ENCODE measurements around the gene ZNF497.

ZNF497 gene

GRCh38 chr19:58364146-58364545 is 1.6 kb upstream of the ZNF497 start:
- peaks cover 21 to 24% of the 10 kb centered on the region in 2 experiments for H3K4me1 ChIP-seq (ENCODE audit: control insufficient read depth in 1 of 2, insufficient read depth in 1 of 2, low read depth in 1 of 2, low read length in 1 of 2)
- H3K36me3 ChIP-seq: no peaks in the 10 kb centered on the region
- no peaks in the 10 kb centered on the region for H3K27me3 ChIP-seq
- peak overlapping the region; percentile 56 for H3K27ac ChIP-seq
- TF ChIP-seq, protein P1, sequence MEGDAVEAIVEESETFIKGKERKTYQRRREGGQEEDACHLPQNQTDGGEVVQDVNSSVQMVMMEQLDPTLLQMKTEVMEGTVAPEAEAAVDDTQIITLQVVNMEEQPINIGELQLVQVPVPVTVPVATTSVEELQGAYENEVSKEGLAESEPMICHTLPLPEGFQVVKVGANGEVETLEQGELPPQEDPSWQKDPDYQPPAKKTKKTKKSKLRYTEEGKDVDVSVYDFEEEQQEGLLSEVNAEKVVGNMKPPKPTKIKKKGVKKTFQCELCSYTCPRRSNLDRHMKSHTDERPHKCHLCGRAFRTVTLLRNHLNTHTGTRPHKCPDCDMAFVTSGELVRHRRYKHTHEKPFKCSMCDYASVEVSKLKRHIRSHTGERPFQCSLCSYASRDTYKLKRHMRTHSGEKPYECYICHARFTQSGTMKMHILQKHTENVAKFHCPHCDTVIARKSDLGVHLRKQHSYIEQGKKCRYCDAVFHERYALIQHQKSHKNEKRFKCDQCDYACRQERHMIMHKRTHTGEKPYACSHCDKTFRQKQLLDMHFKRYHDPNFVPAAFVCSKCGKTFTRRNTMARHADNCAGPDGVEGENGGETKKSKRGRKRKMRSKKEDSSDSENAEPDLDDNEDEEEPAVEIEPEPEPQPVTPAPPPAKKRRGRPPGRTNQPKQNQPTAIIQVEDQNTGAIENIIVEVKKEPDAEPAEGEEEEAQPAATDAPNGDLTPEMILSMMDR (IDR thresholded peaks at IDR 0.05): no peak
- no peak overlapping the region for H3K4me3 ChIP-seq (ENCODE audit: low read depth in 1 of 2, low read length in 1 of 2)
- no peaks in the 10 kb centered on the region for H3K9me3 ChIP-seq

- Histone ChIP-seq H3K4me3 (ENCODE audit: low read depth in 1 of 2, low read length in 1 of 2) (peak overlapping the region; percentile 81 to 91), H3K27me3 (peaks cover 15% of the 10 kb centered on the region), H3K4me1 (ENCODE audit: control insufficient read depth in 1 of 2, insufficient read depth in 1 of 2, low read depth in 1 of 2, low read length in 1 of 2) (peaks cover 22 to 27% of the 10 kb centered on the region in 2 experiments), H3K9me3 (no peaks in the 10 kb centered on the region), H3K36me3 (no peaks in the 10 kb centered on the region), H3K27ac (peak overlapping the region; percentile 78)
- TF ChIP-seq, protein P1 (IDR thresholded peaks at IDR 0.05): no peak
Measured at GRCh38 chr19:58361900-58362271, 665 bp downstream of the ZNF497 start.

DNA sequence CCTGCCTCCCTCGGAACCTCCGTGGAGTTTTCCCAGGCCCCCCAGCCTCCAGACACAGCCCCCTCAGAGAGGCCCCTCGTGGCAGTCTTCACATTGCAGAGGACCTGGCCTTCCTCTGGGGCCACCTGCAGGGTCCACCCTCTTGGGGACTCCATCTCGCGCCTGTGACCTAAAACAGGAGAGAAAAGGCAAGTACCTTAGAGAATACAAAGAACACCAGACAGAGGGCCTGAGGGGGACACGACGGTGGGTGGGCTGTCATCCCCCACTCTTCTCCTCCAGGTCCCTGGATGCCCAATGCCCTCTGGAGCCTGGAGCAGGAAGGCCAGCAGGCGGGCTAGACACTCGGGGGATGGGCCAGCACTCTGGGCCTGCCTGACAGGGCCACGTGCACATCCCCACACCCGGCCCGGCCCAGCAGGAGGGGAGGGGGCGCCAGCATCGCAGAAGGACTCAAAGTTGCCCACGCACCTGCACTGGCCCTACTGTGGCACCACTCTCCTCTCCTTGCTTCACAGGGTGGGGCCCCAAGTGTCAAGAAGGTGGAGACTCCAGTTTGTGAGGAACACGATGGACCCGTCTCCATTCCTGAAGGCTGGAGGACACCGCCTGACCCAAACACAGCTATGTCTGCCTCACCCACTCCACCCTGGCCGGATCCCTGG is 4.9 kb downstream of the ZNF497 start:
- Histone ChIP-seq H3K27me3 (peaks cover 41% of the 10 kb centered on the region), H3K4me1 (ENCODE audit: control insufficient read depth in 1 of 2, insufficient read depth in 1 of 2, low read depth in 1 of 2, low read length in 1 of 2) (peaks cover 19 to 20% of the 10 kb centered on the region in 2 experiments), H3K9me3 (no peaks in the 10 kb centered on the region), H3K27ac (no peak overlapping the region), H3K4me3 (ENCODE audit: low read depth in 1 of 2, low read length in 1 of 2) (no peak overlapping the region), H3K36me3 (no peaks in the 10 kb centered on the region)
- TF ChIP-seq, protein P1 (IDR thresholded peaks at IDR 0.05): no peak

DNA sequence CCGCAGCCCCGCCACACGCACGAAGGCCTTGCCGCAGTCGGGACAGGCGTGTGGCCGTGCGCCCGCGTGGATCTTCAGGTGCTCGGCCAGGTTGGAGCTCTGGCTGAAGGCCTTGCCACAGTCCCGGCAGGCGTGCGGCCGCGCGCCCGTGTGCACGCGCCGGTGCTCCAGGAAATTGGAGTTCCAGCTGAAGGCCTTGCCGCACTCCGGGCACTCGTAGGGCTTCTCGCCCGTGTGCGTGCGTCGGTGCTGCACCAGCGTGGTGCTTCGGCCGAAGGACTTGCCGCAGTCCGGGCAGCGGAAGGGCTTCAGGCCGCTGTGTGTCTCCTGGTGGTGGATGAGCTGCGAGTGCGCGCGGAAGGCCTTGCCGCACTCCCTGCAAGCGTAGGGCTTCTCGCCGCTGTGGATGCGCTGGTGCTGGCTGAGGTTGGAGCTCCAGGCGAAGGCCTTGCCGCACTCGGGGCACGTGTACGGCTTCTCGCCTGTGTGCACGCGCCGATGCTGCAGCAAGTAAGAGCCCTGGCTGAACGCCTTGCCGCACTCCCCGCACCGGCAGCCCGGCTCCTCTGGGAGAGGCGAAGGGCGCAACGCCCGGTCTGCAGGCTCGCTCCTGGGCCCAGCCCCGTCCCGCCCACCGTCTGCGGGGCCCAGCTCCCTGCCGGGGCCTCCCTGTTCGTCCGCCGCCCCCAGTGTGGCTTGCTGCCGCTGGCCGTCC is 5.6 kb downstream of the ZNF497 start:
- Histone ChIP-seq H3K27ac (no peak overlapping the region), H3K36me3 (no peaks in the 10 kb centered on the region), H3K4me3 (ENCODE audit: low read depth in 1 of 2, low read length in 1 of 2) (no peak overlapping the region), H3K4me1 (ENCODE audit: control insufficient read depth in 1 of 2, insufficient read depth in 1 of 2, low read depth in 1 of 2, low read length in 1 of 2) (peaks cover 14 to 15% of the 10 kb centered on the region in 2 experiments), H3K27me3 (peaks cover 41% of the 10 kb centered on the region), H3K9me3 (no peaks in the 10 kb centered on the region)
- TF ChIP-seq, protein P1 (IDR thresholded peaks at IDR 0.05): no peak

- H3K36me3 ChIP-seq: no peaks in the 10 kb centered on the region
- H3K4me3 ChIP-seq (ENCODE audit: low read depth in 1 of 2, low read length in 1 of 2): no peak overlapping the region
Measured at GRCh38 chr19:58355908-58356765, 6.4 kb downstream of the ZNF497 start.

More at GRCh38 chr19:58355908-58356765, 6.4 kb downstream of the ZNF497 start:
- H3K27me3 ChIP-seq: peaks cover 46% of the 10 kb centered on the region
- peaks cover 10 to 11% of the 10 kb centered on the region in 2 experiments for H3K4me1 ChIP-seq (ENCODE audit: control insufficient read depth in 1 of 2, insufficient read depth in 1 of 2, low read depth in 1 of 2, low read length in 1 of 2)
- TF ChIP-seq, protein P1 (IDR thresholded peaks at IDR 0.05): no peak
- no peaks in the 10 kb centered on the region for H3K9me3 ChIP-seq
- no peak overlapping the region for H3K27ac ChIP-seq

All from neutrophil (primary cell).